H9 (cell line): ENCODE results near the gene NELFCD. TPM values are rescaled to one million over a fixed set of nuclear protein-coding genes. Genes with fewer than 3 reads are reported as not detected.

Experiments
- DNase-seq: peaks from one replicate; pipeline ENCODE4 v3.0.0-alpha.2; 2017
- H2AFZ ChIP-seq: one replicate; pipeline ENCODE4 v1.6.1; 2013; ENCODE audit warnings: mild to moderate bottlenecking, low read length, control low read depth, moderate library complexity
- H2AK5ac ChIP-seq: 2 replicates; pipeline ENCODE4 v1.6.1; 2013; ENCODE audit warnings: low read length, control low read depth, mixed read lengths; ENCODE audit not compliant: insufficient read length
- H2BK120ac ChIP-seq: one replicate; pipeline ENCODE4 v1.6.1; 2013; ENCODE audit warnings: low read depth, mild to moderate bottlenecking, low read length, control low read depth, inconsistent platforms; ENCODE audit not compliant: poor library complexity, severe bottlenecking
- H2BK12ac ChIP-seq: 2 replicates; pipeline ENCODE4 v1.6.1; 2013; ENCODE audit warnings: low read length, control low read depth, mixed read lengths, low read depth; ENCODE audit not compliant: insufficient read length
- H2BK15ac ChIP-seq: 2 replicates; pipeline ENCODE4 v1.6.1; 2013; ENCODE audit warnings: low read depth, low read length, control low read depth
- H2BK20ac ChIP-seq: one replicate; pipeline ENCODE4 v1.6.1; 2013; ENCODE audit warnings: low read depth, mild to moderate bottlenecking, low read length, control low read depth, inconsistent platforms; ENCODE audit not compliant: poor library complexity, severe bottlenecking
- H2BK5ac ChIP-seq: 2 replicates; pipeline ENCODE4 v1.6.1; 2013; ENCODE audit warnings: low read length, control low read depth, mixed read lengths; ENCODE audit not compliant: insufficient read length
- H3K14ac ChIP-seq: 2 replicates; pipeline ENCODE4 v1.6.1; 2013; ENCODE audit warnings: low read length, control low read depth; ENCODE audit not compliant: insufficient read depth
- H3K18ac ChIP-seq: 2 replicates; pipeline ENCODE4 v1.6.1; 2013; ENCODE audit warnings: low read depth, mild to moderate bottlenecking, mixed read lengths, low read length, control low read depth; ENCODE audit not compliant: insufficient read length
- H3K23ac ChIP-seq: 2 replicates; pipeline ENCODE4 v1.6.1; 2013; ENCODE audit warnings: low read length, control low read depth, mixed read lengths, low read depth; ENCODE audit not compliant: insufficient read length
- H3K23me2 ChIP-seq: 2 replicates; pipeline ENCODE4 v1.6.1; 2013; ENCODE audit warnings: low read depth, mild to moderate bottlenecking, mixed read lengths, low read length, control low read depth; ENCODE audit not compliant: insufficient read length, poor library complexity, severe bottlenecking
- H3K27ac ChIP-seq: 2 replicates; pipeline ENCODE4 v1.5.1; 2013; ENCODE audit warnings: low read length, control low read depth, mixed read lengths, low read depth; ENCODE audit not compliant: insufficient read length
- H3K27me3 ChIP-seq: 2 replicates; pipeline ENCODE4 v1.6.1; 2013; ENCODE audit warnings: low read length, control low read depth, inconsistent platforms; ENCODE audit not compliant: insufficient read depth
- H3K4ac ChIP-seq: 2 replicates; pipeline ENCODE4 v1.6.1; 2013; ENCODE audit warnings: low read depth, mild to moderate bottlenecking, control low read depth, inconsistent platforms, low read length, moderate library complexity
- H3K4me1 ChIP-seq: 2 replicates; pipeline ENCODE4 v1.6.1; 2013; ENCODE audit warnings: low read length, control low read depth, inconsistent platforms; ENCODE audit not compliant: insufficient read depth
- H3K4me2 ChIP-seq: 2 replicates; pipeline ENCODE4 v1.6.1; 2013; ENCODE audit warnings: low read length, control low read depth, mixed read lengths; ENCODE audit not compliant: insufficient read length, insufficient read depth
- H3K56ac ChIP-seq: 2 replicates; pipeline ENCODE4 v1.6.1; 2013; ENCODE audit warnings: low read depth, mild to moderate bottlenecking, mixed read lengths, low read length, control low read depth; ENCODE audit not compliant: insufficient read length
- H3K79me1 ChIP-seq: 2 replicates; pipeline ENCODE4 v1.6.1; 2013; ENCODE audit warnings: low read depth, mild to moderate bottlenecking, moderate library complexity, low read length, control low read depth, inconsistent platforms; ENCODE audit not compliant: insufficient read depth, poor library complexity, severe bottlenecking
- H3K79me2 ChIP-seq: 2 replicates; pipeline ENCODE4 v1.6.1; 2013; ENCODE audit warnings: low read length, control low read depth, inconsistent platforms; ENCODE audit not compliant: insufficient read depth
- H3K9ac ChIP-seq: 2 replicates; pipeline ENCODE4 v1.6.1; 2013; ENCODE audit warnings: low read length, control low read depth, mixed read lengths; ENCODE audit not compliant: insufficient read length; ENCODE audit errors: extremely low read depth
- H3K9me3 ChIP-seq: one replicate; pipeline ENCODE4 v1.6.1; 2013; ENCODE audit warnings: low read depth, low read length, inconsistent platforms; ENCODE audit not compliant: control insufficient read depth
- H3T11ph ChIP-seq: one replicate; pipeline ENCODE4 v1.6.1; 2013; ENCODE audit warnings: mild to moderate bottlenecking, low read length, control low read depth, inconsistent platforms
- H4K20me1 ChIP-seq: one replicate; pipeline ENCODE4 v1.6.1; 2013; ENCODE audit not compliant: control insufficient read depth, insufficient read length, insufficient read depth
- H4K5ac ChIP-seq: 2 replicates; pipeline ENCODE4 v1.6.1; 2013; ENCODE audit warnings: low read depth, mild to moderate bottlenecking, mixed read lengths, low read length, control low read depth; ENCODE audit not compliant: insufficient read length
- H4K8ac ChIP-seq: replicated peaks from 2 replicates; pipeline ENCODE4 v1.6.1; 2013; ENCODE audit warnings: low read length, control low read depth, mixed read lengths, low read depth; ENCODE audit not compliant: insufficient read length
- H4K91ac ChIP-seq: 2 replicates; pipeline ENCODE4 v1.6.1; 2013; ENCODE audit warnings: low read depth, mild to moderate bottlenecking, moderate library complexity, mixed read lengths, low read length, control low read depth; ENCODE audit not compliant: insufficient read length
- H3K27ac Mint-ChIP-seq, 3 experiments: 2 replicates in 2 of 3; 3 replicates in 1 of 3; pipeline ENCODE4 v1.8.0; 2020 to 2021; ENCODE audit warnings: mixed read lengths in 3 of 3, mild to moderate bottlenecking in 1 of 3, moderate library complexity in 1 of 3
- H3K27me3 Mint-ChIP-seq: 2 replicates; pipeline ENCODE4 v1.8.0; 2021; ENCODE audit warnings: low read depth, mild to moderate bottlenecking, moderate library complexity, mixed read lengths
- H3K36me3 Mint-ChIP-seq, 3 experiments: 2 replicates in 2 of 3; 3 replicates in 1 of 3; pipeline ENCODE4 v1.8.0; 2020 to 2021; ENCODE audit warnings: low read depth in 3 of 3, mixed read lengths in 3 of 3; ENCODE audit not compliant: insufficient read depth in 1 of 3
- H3K4me1 Mint-ChIP-seq, 2 experiments: 2 replicates each; pipeline ENCODE4 v1.8.0; 2020; ENCODE audit warnings: mixed read lengths in 2 of 2
- H3K4me3 Mint-ChIP-seq, 2 experiments: 2 replicates in 1 of 2; 3 replicates in 1 of 2; pipeline ENCODE4 v1.8.0; 2020 to 2021; ENCODE audit warnings: mild to moderate bottlenecking in 2 of 2, mixed read lengths in 2 of 2, moderate library complexity in 1 of 2
- H3K9me3 Mint-ChIP-seq, 2 experiments: 2 replicates in 1 of 2; 3 replicates in 1 of 2; pipeline ENCODE4 v1.8.0; 2020; ENCODE audit warnings: mild to moderate bottlenecking in 2 of 2, mixed read lengths in 2 of 2, moderate library complexity in 1 of 2
- WGBS: extraction: QIAGEN DNeasy Blood & Tissue Kit; methylation state at CpG from one replicate; pipeline ENCODE4 v1.1.7; 2013; ENCODE audit warnings: missing lambda C conversion rate, low lambda C conversion rate, mixed read lengths; ENCODE audit not compliant: insufficient read length; ENCODE audit errors: extremely low coverage; 5-methylcytosine and 5-hydroxymethylcytosine counted together
- total RNA-seq: library from RNA; stranded (reverse); gene quantifications from 2 replicates; pipeline ENCODE4 v1.2.1, GENCODE V29; 2021
- TF ChIP-seq, protein P1 (sequence below): fragments of 200-600 bp; sonication (generic); conservative IDR thresholded peaks from 3 replicates; pipeline ENCODE4 v1.8.0; 2021; ENCODE audit warnings: antibody characterized with exemption, mild to moderate bottlenecking

NELFCD gene
- total RNA-seq, 1 experiment from 2014 or later = 57.8 TPM

DNA sequence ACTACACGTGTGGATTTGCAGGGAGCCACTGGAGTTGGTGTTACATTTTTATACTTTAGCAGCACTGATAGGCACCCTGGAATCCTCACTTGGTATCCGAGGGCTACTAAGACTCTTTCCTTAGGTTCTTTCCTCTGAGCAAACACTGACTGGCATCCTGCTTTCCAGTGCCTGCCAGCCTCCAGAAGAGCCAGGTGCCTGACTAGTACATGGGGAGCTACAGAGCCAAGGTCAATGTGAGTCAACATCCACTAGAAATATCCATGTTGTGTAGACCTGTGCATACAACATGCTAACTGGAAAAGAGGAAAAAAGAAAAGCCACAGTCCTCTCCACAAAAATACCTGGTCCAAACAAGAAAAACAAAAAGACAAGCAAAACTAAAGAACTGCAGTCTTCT is 44.0 kb downstream of the NELFCD start:
- H3K4me1 Mint-ChIP-seq = peaks cover 32 to 38% of the 10 kb centered on the region in 2 experiments

More for the DNA sequence above, 44.0 kb downstream of the NELFCD start:
- no peak overlapping the region for H4K91ac ChIP-seq
- no peak overlapping the region for H2BK120ac ChIP-seq
- no peaks in the 10 kb centered on the region for H3K27me3 ChIP-seq
- H3K56ac ChIP-seq = no peak overlapping the region
- H4K20me1 ChIP-seq = no peaks in the 10 kb centered on the region
- TF ChIP-seq, protein P1, sequence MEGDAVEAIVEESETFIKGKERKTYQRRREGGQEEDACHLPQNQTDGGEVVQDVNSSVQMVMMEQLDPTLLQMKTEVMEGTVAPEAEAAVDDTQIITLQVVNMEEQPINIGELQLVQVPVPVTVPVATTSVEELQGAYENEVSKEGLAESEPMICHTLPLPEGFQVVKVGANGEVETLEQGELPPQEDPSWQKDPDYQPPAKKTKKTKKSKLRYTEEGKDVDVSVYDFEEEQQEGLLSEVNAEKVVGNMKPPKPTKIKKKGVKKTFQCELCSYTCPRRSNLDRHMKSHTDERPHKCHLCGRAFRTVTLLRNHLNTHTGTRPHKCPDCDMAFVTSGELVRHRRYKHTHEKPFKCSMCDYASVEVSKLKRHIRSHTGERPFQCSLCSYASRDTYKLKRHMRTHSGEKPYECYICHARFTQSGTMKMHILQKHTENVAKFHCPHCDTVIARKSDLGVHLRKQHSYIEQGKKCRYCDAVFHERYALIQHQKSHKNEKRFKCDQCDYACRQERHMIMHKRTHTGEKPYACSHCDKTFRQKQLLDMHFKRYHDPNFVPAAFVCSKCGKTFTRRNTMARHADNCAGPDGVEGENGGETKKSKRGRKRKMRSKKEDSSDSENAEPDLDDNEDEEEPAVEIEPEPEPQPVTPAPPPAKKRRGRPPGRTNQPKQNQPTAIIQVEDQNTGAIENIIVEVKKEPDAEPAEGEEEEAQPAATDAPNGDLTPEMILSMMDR = no peak
- no peak overlapping the region for H3K23ac ChIP-seq
- peaks cover 21% of the 10 kb centered on the region for H3K27me3 Mint-ChIP-seq
- H3K4me2 ChIP-seq = no peak overlapping the region
- H2BK20ac ChIP-seq = no peak overlapping the region
- no peaks in the 10 kb centered on the region for H3K4me1 ChIP-seq
- H2AFZ ChIP-seq = no peak overlapping the region
- H3K18ac ChIP-seq = no peak overlapping the region
- no peak overlapping the region for H2BK12ac ChIP-seq
- no peaks in the 10 kb centered on the region for H3K9me3 ChIP-seq
- no peaks in the 10 kb centered on the region for H3K79me1 ChIP-seq
- H3T11ph ChIP-seq = no peak overlapping the region
- H3K9ac ChIP-seq = no peak overlapping the region
- no peak overlapping the region for H4K5ac ChIP-seq
- H3K9me3 Mint-ChIP-seq = no peaks in the 10 kb centered on the region
- DNase-seq = no peak
- H3K23me2 ChIP-seq = no peaks in the 10 kb centered on the region
- H3K36me3 Mint-ChIP-seq = peaks cover 27 to 71% (median 55%) of the 10 kb centered on the region in 3 experiments
- no CpG with 5 or more reads among the region's 2 CpGs for WGBS
- H3K14ac ChIP-seq = no peak overlapping the region
- no peak overlapping the region for H3K4me3 Mint-ChIP-seq
- H3K4ac ChIP-seq = no peak overlapping the region
- H2BK15ac ChIP-seq = no peak overlapping the region
- H3K27ac ChIP-seq = no peak overlapping the region
- no peaks in the 10 kb centered on the region for H3K79me2 ChIP-seq
- no peak overlapping the region for H3K27ac Mint-ChIP-seq
- H2AK5ac ChIP-seq = no peak overlapping the region
- no peak overlapping the region for H2BK5ac ChIP-seq
- no peak overlapping the region for H4K8ac ChIP-seq
